Erythroblast (primary cell): ENCODE data around the gene CEP76.

ENCODE experiments used
- GATA1 ChIP-seq: IDR thresholded peaks from 2 replicates; pipeline ENCODE4 v1.6.1; 2011; ENCODE audit warnings: low read depth, mild to moderate bottlenecking, control low read depth, low read length, moderate library complexity
- POLR2A ChIP-seq: IDR thresholded peaks from 2 replicates; pipeline ENCODE4 v1.6.1; 2011; ENCODE audit warnings: mild to moderate bottlenecking, low read length

DNA sequence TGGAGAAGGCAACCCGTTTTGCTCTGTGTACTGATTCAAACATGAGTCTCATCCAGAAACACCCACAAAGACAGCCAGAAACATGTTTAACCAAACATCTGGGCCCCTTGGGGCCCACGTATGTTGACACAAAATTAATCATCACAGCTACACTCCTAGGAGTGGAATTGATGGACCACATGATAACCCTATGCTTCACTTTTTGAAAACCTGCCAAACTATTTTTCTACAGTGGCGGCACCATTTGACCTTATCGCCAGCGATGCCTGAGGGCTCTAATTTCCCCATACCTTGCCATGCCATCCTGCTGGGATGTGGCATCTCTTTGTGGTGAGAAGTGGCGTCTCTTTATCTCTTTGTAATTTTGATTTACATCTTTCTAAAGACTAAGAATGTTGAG lies 38.8 kb upstream of the CEP76 start:
- TF ChIP-seq POLR2A, result no peak
- TF ChIP-seq GATA1, result no peak
